NCI-H1048 (cell line): ENCODE measurements around the gene LRRN2.
"Not testable (repeated sequence)": the region's sequence is repeated elsewhere in the genome, so short reads cannot be mapped to it uniquely, and the experiment has no call there.

Experiments
- DNase-seq: peaks from one replicate; lab custom pipeline; 2025; lab: John Stamatoyannopoulos, UW

Gene LRRN2

GRCh38 chr1:204692325-204692840 lies 6.8 kb upstream of the LRRN2 start:
- no peak for DNase-seq

- DNase-seq = not testable (repeated sequence)
Measured at GRCh38 chr1:204691328-204691730, 5.8 kb upstream of the LRRN2 start.

GRCh38 chr1:204688776-204689175 lies 3.2 kb upstream of the LRRN2 start:
- no peak for DNase-seq

- DNase-seq = no peak
Measured at GRCh38 chr1:204688007-204688406, 2.5 kb upstream of the LRRN2 start.

- DNase-seq = no peak
Measured at GRCh38 chr1:204684571-204685235, 835 bp downstream of the LRRN2 start.

- DNase-seq = no peak
Measured at GRCh38 chr1:204684206-204684570, 1.4 kb downstream of the LRRN2 start.

GRCh38 chr1:204683284-204684205 lies 2.0 kb downstream of the LRRN2 start:
- no peak for DNase-seq

- DNase-seq = no peak
Measured at GRCh38 chr1:204680461-204680860, 5.1 kb downstream of the LRRN2 start.

- no peak for DNase-seq
Measured at GRCh38 chr1:204680051-204680450, 5.5 kb downstream of the LRRN2 start.

- no peak for DNase-seq
Measured at GRCh38 chr1:204678721-204679475, 6.6 kb downstream of the LRRN2 start.

GRCh38 chr1:204677864-204678263 lies 7.7 kb downstream of the LRRN2 start:
- DNase-seq = no peak

- DNase-seq = no peak
Measured at GRCh38 chr1:204676043-204676442, 9.5 kb downstream of the LRRN2 start.

GRCh38 chr1:204673909-204674649 lies 11.5 kb downstream of the LRRN2 start:
- no peak for DNase-seq

GRCh38 chr1:204673209-204673608 lies 12.3 kb downstream of the LRRN2 start:
- no peak for DNase-seq

GRCh38 chr1:204672482-204673121 lies 12.9 kb downstream of the LRRN2 start:
- DNase-seq = no peak

GRCh38 chr1:204672069-204672468 lies 13.5 kb downstream of the LRRN2 start:
- no peak for DNase-seq

GRCh38 chr1:204670152-204670927 lies 15.2 kb downstream of the LRRN2 start:
- no peak for DNase-seq

GRCh38 chr1:204669579-204669978 lies 16.0 kb downstream of the LRRN2 start:
- DNase-seq = no peak

- no peak for DNase-seq
Measured at GRCh38 chr1:204664384-204664651, 21.2 kb downstream of the LRRN2 start.

- DNase-seq = no peak
Measured at GRCh38 chr1:204663644-204664383, 21.7 kb downstream of the LRRN2 start.
